Peyer's patch (tissue), 4 donors: ENCODE measurements around the gene HLCS.

ENCODE experiments used
- CTCF ChIP-seq, 6 experiments: fragments of 450-650 bp in 4 of 6; fragments of 200-600 bp in 2 of 6; sonication (generic) in 1 of 6; IDR thresholded peaks; one replicate each; pipeline ENCODE4 v1.5.1; 2017 to 2019; ENCODE audit warnings: antibody characterized with exemption in 6 of 6, mild to moderate bottlenecking in 3 of 6, moderate library complexity in 1 of 6
- POLR2A ChIP-seq, 2 donors: fragments of 450-650 bp; IDR thresholded peaks; one replicate each; pipeline ENCODE4 v1.5.1; 2017; ENCODE audit warnings: antibody characterized with exemption in 2 of 2, mild to moderate bottlenecking in 2 of 2, moderate library complexity in 2 of 2

GRCh38 chr21:36849461-36850105, 116.9 kb downstream of the HLCS start:
- TF ChIP-seq CTCF (IDR thresholded peaks at IDR 0.05) (no peak), POLR2A (IDR thresholded peaks at IDR 0.05) (no peak)
